GM12872 (cell line): Measurements from ENCODE around the gene CCDC40.

ENCODE experiments used
- TF ChIP-seq, protein P1 (sequence below): IDR thresholded peaks from 3 replicates; pipeline ENCODE4 v1.5.1; 2011; ENCODE audit warnings: low read depth, mild to moderate bottlenecking, low read length, moderate library complexity; ENCODE audit not compliant: insufficient read depth

The CCDC40 gene

DNA sequence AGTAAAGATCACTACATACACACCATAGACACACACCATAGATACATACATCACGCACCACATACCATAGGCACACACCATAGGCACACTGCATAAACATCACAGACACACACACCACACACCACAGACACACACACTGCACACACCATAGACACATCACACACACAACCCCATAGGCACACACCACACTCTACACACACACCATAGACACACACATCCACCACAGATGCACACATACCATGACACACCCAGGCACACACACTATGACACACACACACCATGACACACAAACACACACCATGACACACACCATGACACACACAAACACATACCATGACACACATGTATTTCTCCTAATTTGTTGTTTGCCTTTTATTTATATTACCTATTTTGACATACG lies 14.8 kb upstream of the CCDC40 start:
- TF ChIP-seq, protein P1, sequence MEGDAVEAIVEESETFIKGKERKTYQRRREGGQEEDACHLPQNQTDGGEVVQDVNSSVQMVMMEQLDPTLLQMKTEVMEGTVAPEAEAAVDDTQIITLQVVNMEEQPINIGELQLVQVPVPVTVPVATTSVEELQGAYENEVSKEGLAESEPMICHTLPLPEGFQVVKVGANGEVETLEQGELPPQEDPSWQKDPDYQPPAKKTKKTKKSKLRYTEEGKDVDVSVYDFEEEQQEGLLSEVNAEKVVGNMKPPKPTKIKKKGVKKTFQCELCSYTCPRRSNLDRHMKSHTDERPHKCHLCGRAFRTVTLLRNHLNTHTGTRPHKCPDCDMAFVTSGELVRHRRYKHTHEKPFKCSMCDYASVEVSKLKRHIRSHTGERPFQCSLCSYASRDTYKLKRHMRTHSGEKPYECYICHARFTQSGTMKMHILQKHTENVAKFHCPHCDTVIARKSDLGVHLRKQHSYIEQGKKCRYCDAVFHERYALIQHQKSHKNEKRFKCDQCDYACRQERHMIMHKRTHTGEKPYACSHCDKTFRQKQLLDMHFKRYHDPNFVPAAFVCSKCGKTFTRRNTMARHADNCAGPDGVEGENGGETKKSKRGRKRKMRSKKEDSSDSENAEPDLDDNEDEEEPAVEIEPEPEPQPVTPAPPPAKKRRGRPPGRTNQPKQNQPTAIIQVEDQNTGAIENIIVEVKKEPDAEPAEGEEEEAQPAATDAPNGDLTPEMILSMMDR, result no peak

GRCh38 chr17:80023481-80024205 lies 12.8 kb upstream of the CCDC40 start:
- TF ChIP-seq, protein P1, result no peak

GRCh38 chr17:80024206-80024972 lies 12.1 kb upstream of the CCDC40 start:
- TF ChIP-seq, protein P1, result no peak

GRCh38 chr17:80025140-80025539 lies 11.3 kb upstream of the CCDC40 start:
- TF ChIP-seq, protein P1, result no peak

- TF ChIP-seq, protein P1, result no peak
Measured at GRCh38 chr17:80025796-80026195, 10.6 kb upstream of the CCDC40 start.

GRCh38 chr17:80026359-80027042 lies 9.9 kb upstream of the CCDC40 start:
- TF ChIP-seq, protein P1, result no peak

DNA sequence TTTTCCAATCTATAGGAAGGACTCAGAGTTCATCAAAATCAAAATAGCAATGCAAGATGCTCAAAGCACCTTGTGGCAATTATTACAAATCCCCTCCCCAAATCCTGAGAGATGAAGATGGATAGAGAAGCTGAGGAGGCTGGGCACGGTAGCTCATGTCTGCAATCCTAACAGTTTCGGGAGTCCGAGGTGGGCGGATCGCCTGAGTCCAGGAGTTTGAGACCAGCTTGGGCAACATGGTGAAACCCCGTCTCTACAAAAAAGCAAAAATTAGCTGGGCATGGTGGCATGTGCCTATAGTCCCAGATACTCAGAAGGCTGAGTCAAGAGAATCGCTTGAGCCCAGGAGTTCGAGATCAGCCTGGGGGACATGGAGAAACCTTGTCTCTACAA lies 9.4 kb upstream of the CCDC40 start:
- TF ChIP-seq, protein P1, result no peak
